ENCODE data around the gene MALT1.
"Not testable (repeated sequence)": the region's sequence is repeated elsewhere in the genome, so short reads cannot be mapped to it uniquely, and the experiment has no call there.

The MALT1 gene

GRCh38 chr18:58772161-58772560, 100.9 kb downstream of the MALT1 start:
- TF ChIP-seq, protein P1, sequence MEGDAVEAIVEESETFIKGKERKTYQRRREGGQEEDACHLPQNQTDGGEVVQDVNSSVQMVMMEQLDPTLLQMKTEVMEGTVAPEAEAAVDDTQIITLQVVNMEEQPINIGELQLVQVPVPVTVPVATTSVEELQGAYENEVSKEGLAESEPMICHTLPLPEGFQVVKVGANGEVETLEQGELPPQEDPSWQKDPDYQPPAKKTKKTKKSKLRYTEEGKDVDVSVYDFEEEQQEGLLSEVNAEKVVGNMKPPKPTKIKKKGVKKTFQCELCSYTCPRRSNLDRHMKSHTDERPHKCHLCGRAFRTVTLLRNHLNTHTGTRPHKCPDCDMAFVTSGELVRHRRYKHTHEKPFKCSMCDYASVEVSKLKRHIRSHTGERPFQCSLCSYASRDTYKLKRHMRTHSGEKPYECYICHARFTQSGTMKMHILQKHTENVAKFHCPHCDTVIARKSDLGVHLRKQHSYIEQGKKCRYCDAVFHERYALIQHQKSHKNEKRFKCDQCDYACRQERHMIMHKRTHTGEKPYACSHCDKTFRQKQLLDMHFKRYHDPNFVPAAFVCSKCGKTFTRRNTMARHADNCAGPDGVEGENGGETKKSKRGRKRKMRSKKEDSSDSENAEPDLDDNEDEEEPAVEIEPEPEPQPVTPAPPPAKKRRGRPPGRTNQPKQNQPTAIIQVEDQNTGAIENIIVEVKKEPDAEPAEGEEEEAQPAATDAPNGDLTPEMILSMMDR (conservative IDR thresholded peaks at IDR 0.05; ENCODE audit: low read depth, low read length): no peak
- H3K4me3 ChIP-seq (ENCODE audit: low read length): no peak overlapping the region
- no peak for DNase-seq (ENCODE audit: low read depth)

DNA sequence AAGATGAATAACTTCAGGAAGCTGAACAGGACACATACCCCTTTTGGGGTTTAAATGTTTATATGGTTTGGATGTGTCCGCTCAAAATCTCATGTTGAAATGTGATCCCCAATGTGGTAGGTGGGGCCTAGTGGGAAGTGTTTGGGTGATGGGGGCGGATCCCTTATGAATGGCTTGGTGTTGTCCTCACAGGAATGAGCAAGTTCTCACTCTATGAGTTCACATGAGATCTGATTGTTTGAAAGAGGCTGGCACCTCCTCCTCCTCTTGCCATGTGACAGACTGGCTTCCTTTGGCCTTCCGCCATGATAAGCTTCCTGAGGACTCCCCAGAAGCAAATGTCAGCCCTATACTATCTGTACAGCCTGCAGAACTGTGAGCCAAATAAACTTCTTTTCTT, 104.8 kb downstream of the MALT1 start:
- no peak overlapping the region for H3K4me3 ChIP-seq (ENCODE audit: low read length)
- TF ChIP-seq, protein P1 (conservative IDR thresholded peaks at IDR 0.05; ENCODE audit: low read depth, low read length): no peak
- no peak for DNase-seq (ENCODE audit: low read depth)

- not testable (repeated sequence) for H3K4me3 ChIP-seq (ENCODE audit: low read length); DNase-seq (ENCODE audit: low read depth)
These were observed 105.3 kb downstream of the MALT1 start for GRCh38 chr18:58776541-58776940.

DNA sequence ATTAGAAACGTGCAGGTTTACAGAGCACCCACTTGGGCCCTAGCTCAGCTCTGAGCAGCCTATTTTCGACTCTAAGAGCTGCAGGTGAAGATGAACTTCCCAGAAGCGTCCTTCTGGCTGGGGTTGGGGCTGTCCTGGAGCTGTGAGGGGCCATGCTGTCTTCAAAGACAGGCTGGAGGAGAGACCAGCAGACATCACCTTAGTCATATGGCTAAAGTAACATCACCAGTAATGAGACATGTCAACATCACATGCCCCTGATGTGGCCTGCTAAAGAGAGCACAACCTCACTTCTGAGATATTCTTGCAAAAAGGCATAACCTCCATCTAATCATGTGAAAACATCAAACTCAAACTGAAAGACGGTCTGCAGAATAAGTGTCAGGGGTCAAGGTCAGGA, 106.2 kb downstream of the MALT1 start:
- no peak for DNase-seq (ENCODE audit: low read depth)
- H3K4me3 ChIP-seq (ENCODE audit: low read length): no peak overlapping the region
- TF ChIP-seq, protein P1 (conservative IDR thresholded peaks at IDR 0.05; ENCODE audit: low read depth, low read length): no peak

- DNase-seq (ENCODE audit: low read depth): no peak
- TF ChIP-seq, protein P1 (conservative IDR thresholded peaks at IDR 0.05; ENCODE audit: low read depth, low read length): no peak
- H3K4me3 ChIP-seq (ENCODE audit: low read length): no peak overlapping the region
These were observed 108.3 kb downstream of the MALT1 start for GRCh38 chr18:58779529-58779928.

DNA sequence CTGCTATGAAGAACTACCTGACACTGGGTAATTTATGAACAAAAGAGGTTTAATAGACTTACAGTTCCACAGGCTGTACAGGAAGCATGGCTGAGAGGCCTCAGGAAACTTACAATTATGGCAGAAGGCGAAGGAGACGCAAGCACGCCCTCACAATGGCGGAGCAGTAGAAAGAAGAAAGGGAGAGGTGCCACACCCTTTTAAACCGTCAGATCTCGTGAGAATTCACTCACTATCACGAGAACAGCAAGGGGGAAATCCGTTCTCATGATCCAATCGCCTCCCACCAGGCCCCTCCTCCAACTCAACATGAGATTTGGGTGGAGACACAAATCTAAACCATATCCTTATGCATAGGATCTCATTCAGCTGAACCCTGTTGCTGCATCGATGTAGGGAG, 108.8 kb downstream of the MALT1 start:
- no peak overlapping the region for H3K4me3 ChIP-seq (ENCODE audit: low read length)
- TF ChIP-seq, protein P1 (conservative IDR thresholded peaks at IDR 0.05; ENCODE audit: low read depth, low read length): no peak
- no peak for DNase-seq (ENCODE audit: low read depth)

GRCh38 chr18:58781627-58782194, 110.4 kb downstream of the MALT1 start:
- no peak overlapping the region for H3K4me3 ChIP-seq (ENCODE audit: low read length)
- TF ChIP-seq, protein P1 (conservative IDR thresholded peaks at IDR 0.05; ENCODE audit: low read depth, low read length): peak; percentile 86
- no peak for DNase-seq (ENCODE audit: low read depth)

Data from retinal pigment epithelial cell (primary cell).